ENCODE results near the gene ARFGEF2.
"Not testable (repeated sequence)": the region's sequence is repeated elsewhere in the genome, so short reads cannot be mapped to it uniquely, and the experiment has no call there.

Gene ARFGEF2

DNA sequence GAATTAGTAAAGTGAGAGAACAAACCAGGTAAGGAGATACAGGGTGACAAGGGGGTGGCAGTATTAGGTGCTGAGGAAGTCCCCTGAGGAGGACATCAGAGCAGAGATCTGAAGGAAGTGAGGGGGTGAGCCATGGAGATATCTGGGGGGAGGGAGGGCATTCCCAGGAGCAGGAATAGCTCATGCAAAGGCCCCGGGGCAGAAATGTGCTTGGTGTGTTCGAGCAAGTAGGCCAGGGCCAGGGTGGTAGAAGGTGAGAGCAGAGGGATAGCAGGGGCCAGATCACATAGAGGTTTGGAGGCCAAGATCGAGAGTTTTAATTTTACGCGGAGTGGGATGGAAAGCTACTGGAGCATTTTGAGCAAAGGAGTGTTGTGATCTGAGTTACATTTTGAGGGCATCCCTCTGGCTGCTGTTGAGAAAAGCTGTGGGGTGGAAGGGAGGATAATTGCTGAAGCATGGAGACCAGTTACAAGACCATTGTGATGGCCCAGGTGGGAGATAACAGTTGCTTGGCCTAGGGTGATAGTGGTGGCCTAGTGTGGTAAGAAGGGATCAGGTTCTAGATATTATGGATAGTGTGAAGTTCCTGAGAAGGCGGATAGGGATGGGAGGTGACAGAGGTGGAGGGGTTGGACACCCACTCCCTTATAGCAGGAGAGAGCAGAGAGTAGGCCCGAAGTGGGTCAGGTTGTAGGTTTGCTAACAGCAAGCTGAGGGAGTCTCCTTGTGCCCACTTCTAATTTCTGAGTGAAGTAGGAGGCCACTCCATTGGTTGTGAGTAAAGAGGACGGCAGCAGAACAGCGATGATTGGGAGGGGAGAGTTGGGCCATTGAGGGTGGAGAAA, 10.2 kb downstream of the ARFGEF2 start:
- no peaks in the 10 kb centered on the region for H3K27me3 ChIP-seq (ENCODE audit: insufficient read depth, low read depth, severe bottlenecking)
- DNase-seq = no peak
- TF ChIP-seq CTCF (IDR thresholded peaks at IDR 0.05; ENCODE audit: low read depth, low read length) = no peak
- no peak overlapping the region for H3K27ac ChIP-seq
- peaks cover 3% of the 10 kb centered on the region for H3K9me3 ChIP-seq (ENCODE audit: severe bottlenecking)
- no peaks in the 10 kb centered on the region; the same call in 1 of the 2 replicates for H3K36me3 ChIP-seq
- no peak overlapping the region for H3K4me3 ChIP-seq (ENCODE audit: low read depth, low read length)

- H3K27ac ChIP-seq = no peak overlapping the region
- no peak for TF ChIP-seq CTCF (IDR thresholded peaks at IDR 0.05; ENCODE audit: low read depth, low read length)
- no peaks in the 10 kb centered on the region for H3K27me3 ChIP-seq (ENCODE audit: insufficient read depth, low read depth, severe bottlenecking)
- H3K36me3 ChIP-seq = no peaks in the 10 kb centered on the region; the same call in 1 of the 2 replicates
- no peak for DNase-seq
- H3K4me3 ChIP-seq (ENCODE audit: low read depth, low read length) = no peak overlapping the region
- peaks cover 3% of the 10 kb centered on the region for H3K9me3 ChIP-seq (ENCODE audit: severe bottlenecking)
Measured at GRCh38 chr20:48932375-48932941, 10.9 kb downstream of the ARFGEF2 start.

- peak; percentile 31 for DNase-seq
- 0 out of 2 replicates have a peak, but pooled peaks have one; percentile 21 for TF ChIP-seq CTCF (IDR thresholded peaks at IDR 0.05; ENCODE audit: low read depth, low read length)
- H3K9me3 ChIP-seq (ENCODE audit: severe bottlenecking) = peaks cover 3% of the 10 kb centered on the region
- peak overlapping the region; percentile 3; the same call in 1 of the 2 replicates for H3K27ac ChIP-seq
- no peak overlapping the region for H3K4me3 ChIP-seq (ENCODE audit: low read depth, low read length)
- H3K36me3 ChIP-seq = no peaks in the 10 kb centered on the region; the same call in 1 of the 2 replicates
- no peaks in the 10 kb centered on the region for H3K27me3 ChIP-seq (ENCODE audit: insufficient read depth, low read depth, severe bottlenecking)
Measured at GRCh38 chr20:48933017-48933766, 11.7 kb downstream of the ARFGEF2 start.

DNA sequence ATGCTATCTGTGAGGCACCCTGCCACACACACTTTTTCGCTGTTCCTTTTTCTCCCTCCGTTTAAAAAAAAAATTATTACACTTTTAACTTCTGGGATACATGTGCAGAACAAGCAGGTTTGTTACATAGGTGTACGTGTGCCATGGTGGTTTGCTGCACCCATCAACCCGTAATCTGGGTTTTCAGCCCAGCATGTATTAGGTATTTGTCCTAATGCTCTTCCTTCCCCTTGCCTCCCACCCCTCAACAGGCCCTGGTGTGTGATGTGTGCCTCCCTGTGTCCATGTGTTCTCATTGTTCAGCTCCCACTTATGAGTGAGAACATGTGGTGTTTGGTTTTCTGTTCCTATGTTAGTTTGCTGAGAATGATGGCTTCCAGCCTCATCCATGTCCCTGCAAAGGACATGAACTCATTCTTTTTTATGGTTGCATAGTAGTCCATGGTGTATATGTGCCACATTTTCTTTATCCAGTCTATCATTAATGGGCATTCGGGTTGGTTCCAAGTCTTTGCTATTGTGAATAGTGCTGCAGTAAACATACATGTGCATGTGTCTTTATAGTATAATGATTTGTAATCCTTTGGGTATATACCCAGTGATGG, 12.9 kb downstream of the ARFGEF2 start:
- H3K27ac ChIP-seq = peak overlapping the region; percentile 74
- not testable (repeated sequence) for DNase-seq; H3K27me3 ChIP-seq (ENCODE audit: insufficient read depth, low read depth, severe bottlenecking); H3K36me3 ChIP-seq; H3K4me3 ChIP-seq (ENCODE audit: low read depth, low read length); H3K9me3 ChIP-seq (ENCODE audit: severe bottlenecking)

- H3K27ac ChIP-seq = peak overlapping the region; percentile 74
- DNase-seq; H3K27me3 ChIP-seq (ENCODE audit: insufficient read depth, low read depth, severe bottlenecking); H3K9me3 ChIP-seq (ENCODE audit: severe bottlenecking); H3K36me3 ChIP-seq; H3K4me3 ChIP-seq (ENCODE audit: low read depth, low read length): not testable (repeated sequence)
Measured at GRCh38 chr20:48934966-48935365, 13.5 kb downstream of the ARFGEF2 start.

DNA sequence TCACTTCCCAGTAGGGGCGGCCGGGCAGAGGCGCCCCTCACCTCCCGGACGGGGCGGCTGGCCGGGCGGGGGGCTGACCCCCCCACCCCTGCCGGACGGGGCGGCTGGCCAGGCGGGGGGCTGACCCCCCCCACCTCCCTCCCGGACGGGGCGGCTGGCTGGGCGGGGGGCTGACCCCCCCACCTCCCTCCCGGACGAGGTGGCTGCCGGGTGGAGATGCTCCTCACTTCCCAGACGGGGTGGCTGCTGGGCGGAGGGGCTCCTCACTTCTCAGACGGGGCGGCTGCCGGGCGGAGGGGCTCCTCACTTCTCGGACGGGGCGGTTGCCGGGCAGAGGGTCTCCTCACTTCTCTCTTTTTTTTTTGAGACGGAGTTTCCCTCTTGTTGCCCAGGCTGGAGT, 14.7 kb downstream of the ARFGEF2 start:
- DNase-seq; H3K4me3 ChIP-seq (ENCODE audit: low read depth, low read length); H3K27ac ChIP-seq; H3K9me3 ChIP-seq (ENCODE audit: severe bottlenecking); H3K27me3 ChIP-seq (ENCODE audit: insufficient read depth, low read depth, severe bottlenecking); H3K36me3 ChIP-seq: not testable (repeated sequence)

DNA sequence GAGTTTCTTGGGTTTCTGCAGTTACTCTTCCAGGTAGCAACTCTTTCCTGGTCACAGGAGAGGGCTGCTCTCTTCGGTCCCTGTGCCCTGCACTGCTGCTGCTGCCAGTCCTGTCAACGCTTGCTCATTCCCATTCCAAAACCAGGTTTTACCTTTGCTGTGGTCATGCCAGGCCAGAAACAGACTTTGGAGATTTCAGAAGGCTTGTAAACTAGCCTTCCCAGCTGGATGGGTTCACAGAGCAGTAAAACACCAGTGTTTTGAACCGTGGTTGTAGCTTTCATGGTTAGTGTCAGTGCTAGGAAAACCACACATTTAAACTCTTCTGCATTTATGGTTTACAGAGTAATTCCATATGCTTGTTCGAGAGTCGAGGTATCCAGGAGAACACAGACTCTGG, 16.2 kb downstream of the ARFGEF2 start:
- no peak for TF ChIP-seq CTCF (IDR thresholded peaks at IDR 0.05; ENCODE audit: low read depth, low read length)
- Histone ChIP-seq H3K4me3 (ENCODE audit: low read depth, low read length) (no peak overlapping the region), H3K27me3 (ENCODE audit: insufficient read depth, low read depth, severe bottlenecking) (no peaks in the 10 kb centered on the region), H3K9me3 (ENCODE audit: severe bottlenecking) (peaks cover 3% of the 10 kb centered on the region), H3K36me3 (peaks cover 12% of the 10 kb centered on the region), H3K27ac (peak overlapping the region; percentile 26)
- DNase-seq = no peak

All from WERI-Rb-1 (cell line).